GM21390 (cell line): ENCODE data around the gene HNRNPDL.
"Not testable (repeated sequence)": the region's sequence is repeated elsewhere in the genome, so short reads cannot be mapped to it uniquely, and the experiment has no call there.

Experiments used
- ATAC-seq: cut with Tn5 transposase; IDR thresholded peaks from one replicate; pipeline ENCODE4 v1.9.1; 2021; ENCODE audit not compliant: unreplicated experiment

HNRNPDL gene

DNA sequence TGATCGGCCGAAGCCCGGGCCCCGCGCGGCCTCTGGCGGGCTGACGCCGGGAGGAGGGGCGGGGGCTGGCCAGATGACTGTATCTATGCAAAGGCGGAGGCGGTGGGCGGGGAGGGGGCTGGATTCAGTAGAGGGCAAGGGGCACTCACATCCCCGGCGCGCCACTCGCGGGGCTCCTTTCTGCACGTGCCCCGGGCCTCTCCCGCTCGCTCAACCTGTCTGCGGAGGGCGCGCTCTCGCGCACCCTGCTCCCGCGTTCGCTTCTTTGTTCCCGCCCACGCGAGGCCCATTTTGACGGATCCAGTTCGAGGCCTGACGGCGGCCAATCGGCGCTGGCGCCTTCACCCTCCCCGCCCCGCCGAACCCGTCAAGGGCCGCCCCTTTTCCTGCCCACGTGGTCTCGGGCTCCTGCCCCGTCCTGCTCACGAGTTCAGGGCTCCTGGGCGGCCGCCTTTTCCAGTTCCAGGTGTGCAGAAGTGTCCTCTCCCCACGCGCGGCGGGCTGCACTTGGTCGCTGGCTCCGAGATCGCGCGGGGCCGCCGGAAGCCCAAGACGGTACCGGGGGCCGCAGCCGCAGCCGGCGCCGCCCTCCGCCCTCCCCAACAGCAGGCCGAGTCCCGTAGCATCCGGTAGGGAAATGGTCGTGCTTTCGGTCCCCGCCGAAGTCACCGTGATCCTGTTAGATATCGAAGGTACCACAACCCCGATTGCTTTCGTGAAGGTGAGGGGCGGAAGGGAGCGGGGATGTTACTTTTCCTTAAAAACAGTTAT lies at the start of gene HNRNPDL, which contains the start of gene ENOPH1:
Gene HNRNPDL (minus strand): TSS at position 270 of the 771 bp plus-strand sequence. CDS start 772 bp downstream, outside the sequence.
Gene ENOPH1 (plus strand): TSS at position 398 of the 771 bp plus-strand sequence. CDS start 240 bp downstream, at position 638.
- ATAC-seq = peak; percentile 73

DNA sequence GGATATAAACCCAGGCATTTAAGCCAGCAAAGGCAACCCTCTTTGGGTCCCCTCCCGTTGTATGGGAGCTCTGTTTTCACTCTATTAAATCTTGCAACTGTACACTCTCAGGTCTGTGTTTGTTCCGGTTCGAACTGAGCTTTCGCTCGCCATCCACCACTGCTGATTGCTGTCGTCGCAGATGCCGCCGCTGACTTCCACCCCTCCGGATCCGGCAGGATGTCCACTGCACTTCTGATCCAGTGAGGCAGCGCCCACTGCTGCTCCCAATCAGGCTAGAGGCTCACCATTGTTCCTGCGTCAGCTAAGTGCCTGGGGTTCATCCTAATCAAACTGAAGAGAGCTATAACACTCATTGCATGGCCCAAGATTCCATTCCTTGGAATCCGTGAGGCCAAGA lies 49.3 kb upstream of the HNRNPDL start:
- no peak for ATAC-seq

DNA sequence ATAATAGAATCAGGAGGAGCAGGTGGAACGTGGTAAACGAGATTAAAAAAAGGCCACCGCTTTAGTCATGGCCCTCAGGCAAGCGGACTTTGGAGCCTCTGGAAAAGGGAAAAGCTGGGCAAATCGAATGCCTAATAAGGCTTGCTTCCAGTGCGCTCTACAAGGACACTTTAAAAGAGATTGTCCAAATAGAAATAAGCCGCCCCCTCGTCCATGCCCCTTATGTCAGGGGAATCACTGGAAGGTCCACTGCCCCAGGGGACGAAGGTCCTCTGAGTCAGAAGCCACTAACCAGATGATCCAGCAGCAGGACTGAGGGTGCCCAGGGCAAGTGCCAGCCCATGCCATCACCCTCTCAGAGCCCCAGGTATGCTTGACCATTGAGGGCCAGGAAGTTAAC lies 47.2 kb upstream of the HNRNPDL start:
- ATAC-seq = not testable (repeated sequence)

DNA sequence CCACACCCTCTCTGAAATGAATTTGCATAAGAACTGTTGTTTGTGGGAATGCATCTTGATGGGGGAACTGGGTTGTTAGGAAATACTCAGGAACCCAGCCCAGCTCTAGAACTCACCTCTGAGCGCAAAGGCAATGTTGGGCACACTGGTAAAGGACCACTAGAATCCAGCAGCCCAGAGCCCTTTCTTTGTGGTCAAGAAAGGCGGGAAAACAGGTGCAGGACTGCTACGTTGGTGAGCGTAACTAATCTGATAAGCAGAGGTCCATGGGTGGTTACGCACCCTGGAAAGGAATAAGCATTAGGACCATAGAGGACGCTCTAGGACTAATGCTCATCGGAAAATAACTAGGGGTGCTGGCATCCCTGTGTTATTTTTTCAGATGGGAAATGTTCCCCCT lies 45.7 kb upstream of the HNRNPDL start:
- not testable (repeated sequence) for ATAC-seq

DNA sequence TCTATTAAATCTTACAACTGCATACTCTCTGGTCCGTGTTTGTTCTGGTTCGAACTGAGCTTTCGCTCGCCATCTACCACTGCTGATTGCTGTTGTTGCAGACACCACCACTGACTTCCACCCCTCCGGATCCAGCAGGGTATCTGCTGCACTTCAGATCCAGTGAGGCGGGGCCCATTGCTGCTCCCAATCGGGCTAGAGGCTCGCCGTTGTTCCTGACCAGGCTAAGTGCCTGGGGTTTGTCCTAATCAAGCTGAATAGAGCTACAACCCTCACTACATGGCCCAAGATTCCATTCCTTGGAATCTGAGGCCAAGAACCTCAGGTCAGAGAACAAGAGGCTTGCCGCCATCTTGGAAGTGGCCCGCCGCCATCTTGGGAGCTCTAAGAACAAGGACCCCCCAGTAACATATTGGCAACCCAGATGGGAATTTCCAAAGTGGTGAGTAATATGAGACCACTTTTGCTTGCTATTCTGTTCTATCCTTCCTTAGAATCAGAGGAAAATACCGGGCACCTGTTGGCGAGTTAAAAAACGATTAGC lies 43.4 kb upstream of the HNRNPDL start:
- ATAC-seq = no peak

DNA sequence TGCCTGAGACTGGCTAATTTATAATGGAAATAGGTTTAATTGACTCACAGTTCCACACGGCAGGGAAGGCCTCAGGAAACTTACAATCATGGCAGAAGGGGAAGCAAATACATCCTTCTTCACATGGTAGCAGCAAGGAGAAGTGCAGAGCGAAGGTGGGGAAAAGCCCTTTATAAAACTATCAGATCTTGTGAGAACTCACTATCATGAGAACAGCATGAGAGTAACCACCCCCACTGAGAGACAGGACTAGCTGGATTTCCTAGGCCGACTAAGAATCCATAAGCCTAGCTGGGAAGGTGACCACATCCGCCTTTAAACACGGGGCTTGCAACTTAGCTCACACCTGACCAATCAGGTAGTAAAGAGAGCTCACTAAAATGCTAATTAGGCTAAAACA lies 42.8 kb upstream of the HNRNPDL start:
- not testable (repeated sequence) for ATAC-seq

DNA sequence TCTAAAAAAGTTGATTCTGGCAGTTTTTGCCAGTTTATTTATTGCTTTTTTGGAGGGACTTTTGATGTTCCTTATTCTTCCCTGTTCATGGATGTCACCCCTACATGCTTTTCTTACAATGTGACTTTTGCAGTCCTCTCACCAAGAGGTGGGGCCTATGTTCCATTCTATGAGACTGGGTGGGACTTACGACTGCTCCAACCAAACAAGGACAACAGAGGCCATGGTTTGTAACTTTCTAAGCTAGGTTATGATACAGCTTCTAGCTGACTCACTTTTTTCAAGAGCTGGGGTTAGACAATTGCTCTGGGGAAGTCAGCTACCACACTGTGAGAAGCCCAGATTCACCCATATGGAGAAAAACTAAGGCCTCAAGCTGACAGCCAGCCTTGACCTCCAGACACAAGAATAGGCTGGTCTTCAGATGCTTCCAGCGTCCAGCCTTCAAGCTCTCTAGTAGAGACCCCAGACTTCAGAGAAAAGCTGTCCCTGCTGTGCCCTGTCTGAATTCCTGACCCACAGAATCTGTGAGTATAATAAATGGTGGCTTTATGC lies 39.6 kb upstream of the HNRNPDL start:
- ATAC-seq = no peak

DNA sequence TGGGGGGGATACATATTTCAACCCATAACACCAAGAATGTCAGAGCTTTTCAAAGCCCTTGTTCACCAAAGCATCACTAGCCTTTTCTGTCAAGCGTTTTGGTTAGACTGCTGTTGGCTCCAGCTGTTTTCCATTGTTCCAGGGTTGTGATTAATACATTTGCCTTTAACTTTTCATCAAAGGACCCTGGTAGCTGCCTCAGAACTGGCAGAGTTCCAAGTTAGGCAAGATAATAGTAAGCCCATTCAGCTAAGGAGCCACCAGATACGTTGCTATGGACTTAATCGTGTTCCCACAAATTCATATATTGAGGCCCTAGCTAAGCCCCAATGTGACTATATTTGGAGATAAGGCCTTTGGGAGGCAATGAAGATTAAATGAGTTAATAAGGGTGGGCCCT lies 37.2 kb upstream of the HNRNPDL start:
- ATAC-seq = no peak

DNA sequence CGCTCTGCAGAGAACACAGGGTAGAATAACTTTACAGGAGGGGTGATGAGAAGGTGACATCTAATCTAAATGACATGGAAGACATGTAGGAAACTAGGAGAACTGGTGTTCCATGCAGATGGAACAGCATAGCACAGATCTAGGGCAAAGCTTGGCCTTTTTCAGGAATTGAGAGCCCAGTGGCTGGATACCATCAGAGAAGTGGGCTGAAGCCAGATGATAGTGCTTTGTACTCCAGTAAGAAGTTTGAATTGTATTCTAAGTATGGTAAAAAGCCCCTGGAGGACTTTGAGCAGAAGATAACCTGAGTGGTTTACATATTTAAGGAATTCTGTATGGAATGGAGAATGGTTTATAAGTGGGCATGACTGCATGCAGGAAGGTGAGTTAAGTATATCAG lies 33.0 kb upstream of the HNRNPDL start:
- ATAC-seq = no peak

DNA sequence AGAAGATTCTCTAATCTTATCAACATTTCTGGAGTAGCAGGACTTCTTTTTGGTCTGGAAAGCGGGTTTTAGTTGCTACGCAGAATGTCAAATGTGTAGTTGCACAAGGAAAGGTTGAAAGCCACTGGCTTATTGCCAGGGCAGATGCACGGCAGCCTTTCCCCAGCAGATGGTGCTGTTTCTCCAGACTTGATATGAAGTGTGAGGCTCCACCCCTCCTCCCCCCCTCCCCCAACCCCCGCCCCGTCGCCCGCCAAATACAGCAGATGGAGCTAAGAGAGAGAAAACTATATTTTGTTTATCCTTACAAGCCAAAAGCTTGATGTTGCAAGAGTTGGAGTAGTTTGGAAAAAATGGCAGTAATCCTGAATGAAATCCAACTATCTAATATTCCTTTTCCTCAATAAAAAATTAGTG lies 32.2 kb upstream of the HNRNPDL start:
- ATAC-seq = peak; percentile 83

DNA sequence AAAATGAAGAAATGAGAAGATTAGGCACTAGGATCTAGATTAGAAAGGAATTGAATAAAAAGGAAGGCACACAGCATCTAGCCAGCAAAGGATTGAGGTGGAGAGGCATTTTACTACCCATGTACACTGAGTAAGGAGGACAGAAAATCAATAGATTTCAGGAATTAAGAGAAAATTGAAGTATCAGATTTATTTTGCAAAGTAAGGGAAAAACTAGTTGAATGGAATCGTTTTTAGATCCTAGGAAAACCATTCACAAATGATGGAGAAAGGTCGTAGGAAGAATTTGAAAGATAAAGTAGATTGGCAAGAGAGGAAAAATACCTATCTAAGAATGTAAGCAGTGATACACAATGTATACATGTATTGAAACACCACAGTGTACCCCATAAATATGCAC lies 31.4 kb upstream of the HNRNPDL start:
- ATAC-seq = no peak

DNA sequence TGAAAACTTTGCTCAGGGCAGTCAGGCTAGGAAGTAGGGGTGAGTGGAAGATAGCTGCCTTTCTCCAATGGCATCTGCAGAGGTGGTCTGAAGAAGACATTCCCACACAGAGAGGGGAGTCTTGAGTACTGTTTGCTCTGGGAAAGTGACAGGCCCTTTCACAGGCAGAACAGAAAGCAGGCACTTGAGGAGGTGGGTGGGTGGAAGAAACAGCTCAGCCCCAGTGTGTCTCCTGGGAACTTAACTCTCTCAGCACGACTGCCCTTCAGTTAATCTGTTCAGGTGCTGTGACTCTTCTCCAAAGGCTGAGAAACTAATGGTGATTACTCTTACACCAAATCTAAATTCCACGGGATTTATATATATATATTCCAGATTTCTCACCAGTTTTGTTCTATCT lies 28.5 kb upstream of the HNRNPDL start:
- no peak for ATAC-seq

DNA sequence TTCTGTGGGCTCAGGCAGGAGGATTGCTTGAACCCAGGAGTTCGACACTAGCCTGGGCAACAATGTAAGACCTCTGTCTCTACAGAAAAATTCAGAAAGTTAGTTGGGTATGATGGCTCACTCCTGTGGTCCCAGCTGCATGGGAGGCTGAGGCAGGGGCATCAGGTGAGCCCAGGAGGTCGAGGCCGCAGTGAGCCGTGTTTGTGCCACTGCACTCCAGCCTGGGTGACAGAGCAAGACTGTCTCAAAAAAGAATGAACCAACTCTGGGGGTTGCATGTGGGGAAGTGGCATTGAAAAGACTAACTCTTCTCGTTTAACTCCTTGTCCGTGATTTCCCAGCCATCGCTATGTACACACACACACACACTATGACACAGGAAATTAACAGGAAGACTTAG lies 27.0 kb upstream of the HNRNPDL start:
- no peak for ATAC-seq

DNA sequence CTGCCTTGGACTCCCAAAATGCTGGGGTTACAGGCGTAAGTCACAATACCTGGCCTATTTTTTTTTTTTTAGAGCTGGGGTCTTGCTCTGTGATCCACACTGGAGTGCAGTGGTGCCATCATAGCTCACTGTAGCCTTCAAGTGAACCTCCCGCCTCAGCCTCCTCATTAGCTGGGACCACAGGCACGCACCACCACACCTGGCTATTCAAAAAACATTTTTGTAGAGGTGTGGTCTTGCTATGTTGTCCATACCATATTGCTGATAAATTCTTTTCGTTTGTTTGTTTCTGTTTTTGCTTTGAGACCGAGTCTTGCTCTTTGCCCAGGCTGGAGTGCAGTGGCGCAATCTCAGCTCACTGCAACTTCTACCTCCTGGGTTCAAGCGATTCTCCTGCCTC lies 21.8 kb upstream of the HNRNPDL start:
- no peak for ATAC-seq

DNA sequence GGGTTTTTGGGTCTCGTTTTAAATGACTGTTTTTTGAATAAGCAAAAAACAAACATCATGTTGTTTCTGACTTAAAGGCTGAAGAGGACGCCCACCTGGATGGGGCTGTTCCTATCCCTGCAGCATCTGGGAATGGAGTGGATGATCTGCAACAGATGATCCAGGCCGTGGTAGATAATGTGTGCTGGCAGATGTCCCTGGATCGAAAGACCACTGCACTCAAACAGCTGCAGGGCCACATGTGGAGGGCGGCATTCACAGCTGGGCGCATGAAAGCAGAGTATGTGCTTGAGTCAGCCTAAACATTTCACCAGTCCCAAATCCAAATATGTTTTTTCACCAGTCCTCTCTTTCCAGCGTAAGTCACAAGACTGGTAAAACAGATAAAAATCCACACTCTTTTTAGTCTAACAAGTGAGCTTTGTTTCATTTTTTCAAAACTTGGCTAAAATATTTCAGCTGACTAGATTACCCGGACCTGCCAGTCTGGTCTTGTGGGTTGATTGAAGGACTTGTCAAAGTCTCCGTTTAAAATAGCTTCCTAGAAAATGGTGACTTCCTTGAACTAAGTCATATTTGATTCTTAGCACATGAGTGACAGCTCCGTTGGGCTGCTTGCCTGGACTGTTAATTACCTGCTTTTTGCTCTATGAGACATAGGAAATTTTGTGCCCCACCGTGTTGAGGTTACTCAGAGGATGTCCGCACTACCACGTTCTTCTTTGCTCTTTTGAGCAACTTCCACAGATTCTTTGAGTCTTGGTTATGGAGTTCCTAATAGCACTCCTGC lies 20.9 kb upstream of the HNRNPDL start:
- no peak for ATAC-seq

DNA sequence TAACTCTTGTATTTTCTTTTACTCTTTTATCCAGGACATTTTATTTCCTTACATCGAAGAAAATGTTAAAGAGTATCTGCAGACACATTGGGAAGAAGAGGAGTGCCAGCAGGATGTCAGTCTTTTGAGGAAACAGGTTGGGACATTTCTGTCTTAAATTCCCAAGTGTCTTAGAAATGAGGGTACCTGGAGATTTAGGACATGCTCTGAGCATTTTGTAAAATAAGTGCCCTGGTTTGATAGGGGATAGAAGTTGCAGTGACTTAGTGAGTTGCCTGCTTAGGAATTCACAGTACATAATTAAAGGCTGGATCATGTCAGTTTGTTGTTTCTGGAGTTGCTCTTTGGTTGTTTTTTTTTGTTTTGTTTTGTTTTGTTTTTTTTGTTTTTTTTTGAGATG lies 17.6 kb upstream of the HNRNPDL start:
- ATAC-seq = no peak

DNA sequence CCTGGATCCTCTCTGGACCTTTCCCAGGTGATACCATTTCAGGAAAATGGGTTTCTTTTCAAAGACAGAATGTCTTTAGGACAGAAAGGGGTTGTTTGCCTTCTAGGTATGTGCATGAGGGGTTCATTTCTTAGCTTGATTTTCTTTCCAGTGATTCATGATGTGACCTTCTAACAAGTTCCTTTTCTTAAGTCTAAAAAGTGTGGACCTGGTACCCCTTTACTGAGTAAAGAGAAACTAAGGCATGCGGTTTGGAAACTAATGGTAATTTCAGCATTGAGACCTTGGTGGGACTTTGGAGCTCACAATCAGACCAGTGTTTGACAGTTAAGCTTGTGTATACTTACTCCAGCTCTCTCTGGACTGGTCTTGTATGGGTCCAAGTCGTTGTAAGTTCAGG lies 8.8 kb upstream of the HNRNPDL start:
- no peak for ATAC-seq

DNA sequence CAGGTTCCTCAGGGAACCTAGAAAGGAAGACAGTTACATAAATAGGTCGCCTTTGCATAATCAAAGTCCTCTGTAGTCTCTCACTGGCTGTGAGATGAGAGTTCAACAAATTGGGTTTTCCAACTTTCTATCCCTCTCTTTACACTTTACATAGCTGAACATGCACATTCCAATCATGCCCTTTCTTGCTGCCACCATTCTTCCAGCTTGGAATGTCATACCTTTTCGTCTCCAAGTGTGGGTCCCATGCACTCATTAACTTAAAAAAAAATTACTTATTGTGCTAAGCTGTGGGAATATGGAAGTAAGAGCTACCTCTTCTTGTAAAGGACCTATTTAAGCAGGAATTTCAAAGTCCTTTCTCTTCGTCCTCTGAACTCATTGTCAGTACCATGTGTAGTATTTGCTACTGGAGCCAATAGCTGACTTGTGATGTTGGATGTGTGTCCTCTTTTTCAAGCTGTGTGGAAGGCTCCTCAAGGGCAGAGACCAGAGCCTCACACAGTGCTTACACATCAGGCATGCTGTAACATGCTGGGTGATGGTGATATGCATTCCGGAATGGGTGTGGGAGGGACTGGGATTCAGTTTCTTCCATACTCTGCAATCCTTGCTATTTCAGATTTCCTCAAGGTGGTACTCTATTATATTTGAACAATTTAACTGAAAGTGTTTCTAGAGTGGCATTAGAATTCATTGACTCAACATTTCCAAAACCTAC lies 7.2 kb upstream of the HNRNPDL start:
- ATAC-seq = no peak

DNA sequence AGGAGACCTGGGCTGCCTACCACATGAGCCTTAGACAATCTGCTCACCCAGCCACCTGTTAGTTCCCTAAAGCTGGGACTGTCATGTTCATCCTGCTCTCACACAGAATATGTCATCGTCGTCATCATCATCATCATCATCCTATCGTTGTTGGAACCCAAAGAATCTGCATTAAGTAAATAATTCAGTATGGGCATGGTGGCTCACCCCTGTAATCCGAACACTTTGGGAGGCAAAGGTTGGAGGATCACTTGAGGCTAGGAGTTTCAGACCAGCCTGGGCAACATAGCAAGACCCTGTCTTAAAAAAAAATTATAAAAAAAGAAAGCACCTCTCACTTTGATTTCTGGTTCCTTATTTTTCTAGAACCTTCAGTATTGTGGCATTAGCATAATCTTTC lies 6.5 kb upstream of the HNRNPDL start:
- ATAC-seq = no peak

DNA sequence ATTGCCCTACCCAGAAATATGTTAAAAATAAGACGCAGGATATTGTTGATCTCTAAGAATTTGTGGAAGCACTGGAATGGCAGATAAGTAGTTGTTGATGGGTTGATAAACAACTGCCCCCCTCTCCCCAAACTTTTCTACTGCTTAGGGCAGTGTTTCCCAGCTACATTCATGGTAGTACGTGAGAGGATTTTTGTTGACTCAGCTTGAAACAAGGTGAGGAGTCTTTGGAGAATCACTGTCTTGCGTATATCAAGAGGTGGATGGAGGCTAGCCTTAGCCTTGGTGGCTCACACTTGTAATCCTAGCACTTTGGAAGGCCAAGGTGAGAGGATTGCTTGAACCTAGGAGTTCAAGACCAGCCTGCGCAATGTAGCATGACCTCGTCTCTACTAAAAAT lies 5.9 kb upstream of the HNRNPDL start:
- no peak for ATAC-seq

DNA sequence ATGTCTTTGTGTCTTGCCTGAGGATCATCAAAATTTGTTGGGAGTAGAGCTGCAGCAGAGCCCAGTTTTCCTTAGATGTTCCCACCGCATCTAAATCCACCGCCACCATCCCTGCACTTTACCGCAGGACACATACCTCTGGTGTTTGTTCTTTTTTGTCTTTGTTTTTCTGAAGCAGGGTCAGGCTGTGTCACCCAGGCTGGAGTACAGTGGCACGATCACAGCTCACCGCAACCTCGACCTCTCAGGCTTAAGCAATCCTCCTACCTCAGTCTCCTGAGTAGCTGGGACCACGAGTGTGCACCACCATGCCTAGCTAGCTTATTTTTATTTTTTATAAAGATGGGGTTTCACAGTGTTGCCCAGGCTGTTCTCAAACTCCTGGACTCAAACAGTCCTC lies 4.7 kb upstream of the HNRNPDL start:
- no peak for ATAC-seq
